KOPT-K1 (cell line): Measurements from ENCODE around the gene STXBP5L.
"Not testable (repeated sequence)": the region's sequence is repeated elsewhere in the genome, so short reads cannot be mapped to it uniquely, and the experiment has no call there.

ENCODE experiments used
- H3K27ac ChIP-seq: fragments of 200-600 bp; sonication (generic); 2 replicates; pipeline ENCODE4 v1.5.1; 2016; ENCODE audit warnings: antibody characterized with exemption, mild to moderate bottlenecking, low read depth, low read length; ENCODE audit not compliant: poor library complexity, severe bottlenecking
- H3K36me3 ChIP-seq: fragments of 200-600 bp; sonication (generic); 2 replicates; pipeline ENCODE4 v1.5.1; 2017; ENCODE audit warnings: antibody characterized with exemption, mild to moderate bottlenecking, low read length, moderate library complexity; ENCODE audit not compliant: insufficient read depth
- H3K9me3 ChIP-seq: fragments of 200-600 bp; sonication (generic); 2 replicates; pipeline ENCODE4 v1.5.1; 2017; ENCODE audit warnings: antibody characterized with exemption, low read length, mild to moderate bottlenecking; ENCODE audit not compliant: insufficient read depth, poor library complexity, severe bottlenecking

The STXBP5L gene

DNA sequence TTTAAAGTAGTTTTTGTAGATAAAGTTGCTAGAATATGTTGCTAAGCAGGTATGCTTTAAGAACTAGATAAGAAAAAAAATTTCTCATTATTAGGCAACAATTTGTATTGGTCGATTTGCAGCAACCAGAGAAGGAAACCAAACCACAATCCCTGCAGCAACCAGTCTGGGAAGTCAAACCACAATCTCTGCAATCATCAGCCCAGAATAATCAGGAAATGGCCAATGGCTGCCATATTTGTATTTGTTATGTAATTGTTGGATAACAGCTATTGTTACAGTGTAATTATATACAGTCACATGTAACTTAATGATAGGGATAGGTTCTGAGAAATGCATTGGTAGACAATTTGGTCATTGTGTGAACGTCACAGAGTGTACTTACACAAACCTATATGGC, 23.6 kb downstream of the STXBP5L start:
- Histone ChIP-seq H3K9me3 (peaks cover 6% of the 10 kb centered on the region), H3K36me3 (no peaks in the 10 kb centered on the region), H3K27ac (no peak overlapping the region)

DNA sequence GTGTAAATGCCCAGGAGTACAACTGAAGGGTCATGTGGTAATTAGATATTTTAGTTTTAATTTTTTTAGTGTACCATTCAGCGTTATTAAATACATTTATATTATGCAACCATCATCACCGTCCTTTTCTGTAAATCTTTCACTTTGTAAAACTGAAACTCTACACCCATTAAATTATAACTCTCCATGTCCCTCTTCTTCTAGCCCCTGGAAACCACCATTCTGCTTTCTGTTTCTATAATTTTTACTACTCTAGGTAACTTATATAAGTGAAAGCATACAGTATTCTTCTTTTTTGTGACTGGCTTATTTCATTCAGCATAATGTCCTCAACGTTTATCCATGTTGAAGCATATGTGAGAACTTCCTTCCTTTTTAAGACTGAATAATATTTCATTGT, 48.1 kb downstream of the STXBP5L start:
- H3K36me3 ChIP-seq = no peaks in the 10 kb centered on the region
- no peaks in the 10 kb centered on the region for H3K9me3 ChIP-seq
- H3K27ac ChIP-seq = no peak overlapping the region

- Histone ChIP-seq H3K36me3 (no peaks in the 10 kb centered on the region), H3K9me3 (no peaks in the 10 kb centered on the region), H3K27ac (no peak overlapping the region)
These were observed 74.8 kb downstream of the STXBP5L start for GRCh38 chr3:120982608-120983320.

DNA sequence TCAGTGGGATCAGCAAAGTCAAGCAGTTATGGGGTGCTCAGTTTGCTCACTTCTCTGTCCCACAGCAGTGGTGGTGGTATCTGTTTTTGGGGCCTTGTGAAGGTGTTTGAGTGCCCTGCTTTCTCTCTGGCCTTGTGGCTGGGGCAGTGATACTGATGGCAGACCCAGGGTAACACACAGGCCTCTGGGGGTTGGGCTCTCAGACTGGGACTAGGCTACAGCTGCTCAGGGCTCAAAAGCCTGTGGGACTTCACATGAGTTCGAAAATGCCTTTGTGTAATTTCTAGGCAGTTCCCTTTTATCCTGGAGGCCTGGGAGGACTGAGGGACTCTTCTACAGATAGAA, 75.3 kb downstream of the STXBP5L start:
- Histone ChIP-seq H3K27ac (no peak overlapping the region), H3K36me3 (no peaks in the 10 kb centered on the region), H3K9me3 (no peaks in the 10 kb centered on the region)

DNA sequence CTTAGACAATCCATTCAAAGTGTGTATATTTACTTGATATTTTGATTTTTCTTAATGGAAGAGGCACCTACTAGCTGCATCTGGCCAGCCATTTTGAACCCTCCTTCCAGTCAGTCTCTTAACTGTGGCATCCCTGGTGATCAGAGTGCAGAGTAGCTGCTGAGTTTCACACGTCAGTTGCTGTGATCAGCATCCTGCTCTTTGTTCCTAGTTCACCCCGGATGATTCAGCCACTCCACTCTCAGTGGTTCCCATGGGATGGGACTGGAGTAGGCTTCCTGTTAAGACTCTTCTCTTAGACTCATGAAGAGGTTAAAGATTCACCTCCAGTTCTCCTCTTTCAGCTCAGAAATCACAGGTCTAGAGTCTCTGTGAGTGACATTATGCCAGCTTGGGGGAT, 75.8 kb downstream of the STXBP5L start:
- Histone ChIP-seq H3K27ac (no peak overlapping the region), H3K9me3 (no peaks in the 10 kb centered on the region), H3K36me3 (no peaks in the 10 kb centered on the region)

GRCh38 chr3:120985242-120985641, 77.2 kb downstream of the STXBP5L start:
- Histone ChIP-seq H3K9me3 (no peaks in the 10 kb centered on the region), H3K36me3 (no peaks in the 10 kb centered on the region), H3K27ac (no peak overlapping the region)

DNA sequence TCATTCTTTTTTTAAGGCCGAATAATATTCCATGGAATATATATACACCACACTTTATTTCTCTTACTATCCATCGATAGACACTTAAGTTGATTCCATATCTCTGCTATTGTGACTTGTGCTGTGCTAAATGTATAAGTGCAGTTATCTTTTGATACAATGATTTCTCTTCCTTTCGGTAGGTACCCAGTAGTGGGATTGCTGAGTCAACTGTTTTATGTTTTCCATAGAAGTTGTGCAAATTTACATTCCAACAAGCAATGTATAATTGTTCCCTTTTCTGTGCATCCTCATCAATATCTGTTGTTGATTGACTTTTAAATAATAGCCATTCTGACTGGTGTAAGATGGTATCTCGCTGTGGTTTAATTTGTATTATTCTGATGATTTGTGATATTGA, 81.0 kb downstream of the STXBP5L start:
- H3K27ac ChIP-seq = no peak overlapping the region
- H3K9me3 ChIP-seq = no peaks in the 10 kb centered on the region

DNA sequence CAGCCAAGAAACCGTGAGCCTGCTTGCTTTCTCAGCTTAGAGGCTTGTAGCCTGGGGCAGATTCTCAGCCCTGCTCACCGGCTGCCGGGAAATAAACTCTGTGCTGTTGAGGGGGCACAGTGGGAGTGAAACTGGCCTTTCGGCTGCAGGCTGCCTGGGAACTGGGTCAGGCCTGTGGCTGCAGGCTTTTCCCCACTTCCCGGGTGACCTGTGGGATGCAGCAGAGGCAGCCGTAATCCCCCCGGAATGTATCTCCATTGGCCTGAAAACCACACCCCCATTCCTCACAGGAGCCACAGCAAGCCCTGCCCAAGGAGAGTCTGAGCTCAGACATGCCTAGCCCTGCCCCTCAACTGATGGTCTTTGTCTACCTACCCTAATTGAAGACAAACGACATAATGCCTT, 110.9 kb downstream of the STXBP5L start:
- Histone ChIP-seq H3K36me3 (no peaks in the 10 kb centered on the region), H3K27ac (no peak overlapping the region), H3K9me3 (no peaks in the 10 kb centered on the region)

More for the DNA sequence above, 81.0 kb downstream of the STXBP5L start:
- no peaks in the 10 kb centered on the region for H3K36me3 ChIP-seq

GRCh38 chr3:121063628-121064027, 155.6 kb downstream of the STXBP5L start:
- Histone ChIP-seq H3K27ac (no peak overlapping the region), H3K36me3 (no peaks in the 10 kb centered on the region), H3K9me3 (no peaks in the 10 kb centered on the region)

GRCh38 chr3:121064121-121064520, 156.1 kb downstream of the STXBP5L start:
- H3K36me3 ChIP-seq = no peaks in the 10 kb centered on the region
- H3K27ac ChIP-seq = no peak overlapping the region
- H3K9me3 ChIP-seq = no peaks in the 10 kb centered on the region

- H3K9me3 ChIP-seq = no peaks in the 10 kb centered on the region
These were observed 164.1 kb downstream of the STXBP5L start for GRCh38 chr3:121072133-121072532.

GRCh38 chr3:121073011-121073410, 165.0 kb downstream of the STXBP5L start:
- Histone ChIP-seq H3K9me3 (no peaks in the 10 kb centered on the region), H3K36me3 (no peaks in the 10 kb centered on the region), H3K27ac (no peak overlapping the region)

More at GRCh38 chr3:121072133-121072532, 164.1 kb downstream of the STXBP5L start:
- no peaks in the 10 kb centered on the region for H3K36me3 ChIP-seq
- H3K27ac ChIP-seq = no peak overlapping the region

- Histone ChIP-seq H3K36me3 (no peaks in the 10 kb centered on the region), H3K27ac (no peak overlapping the region), H3K9me3 (no peaks in the 10 kb centered on the region)
These were observed 167.2 kb downstream of the STXBP5L start for GRCh38 chr3:121075191-121075590.

- not testable (repeated sequence) for H3K36me3 ChIP-seq, H3K27ac ChIP-seq, H3K9me3 ChIP-seq
These were observed 170.5 kb downstream of the STXBP5L start for GRCh38 chr3:121078378-121079101.

- no peaks in the 10 kb centered on the region for H3K36me3 ChIP-seq
- no peak overlapping the region for H3K27ac ChIP-seq
- no peaks in the 10 kb centered on the region for H3K9me3 ChIP-seq
These were observed 188.9 kb downstream of the STXBP5L start for GRCh38 chr3:121096953-121097352.

- H3K36me3 ChIP-seq, H3K9me3 ChIP-seq, H3K27ac ChIP-seq: not testable (repeated sequence)
These were observed 203.1 kb downstream of the STXBP5L start for GRCh38 chr3:121111086-121111485.
